HEK293T (cell line): ENCODE results near the gene INSRR.

Experiments used
- CTCF ChIA-PET: fragments of 350-600 bp; formaldehyde crosslinking; extraction: SDS; loops from one replicate; lab custom pipeline; 2021; ENCODE audit warnings: antibody characterized with exemption, inconsistent platforms; lab: Yijun Ruan, JAX
- POLR2A ChIA-PET: fragments of 350-600 bp; formaldehyde crosslinking; extraction: SDS; loops from one replicate; lab custom pipeline; 2020; ENCODE audit warnings: antibody characterized with exemption, inconsistent platforms; lab: Yijun Ruan, JAX
- DNase-seq: peaks from one replicate; pipeline ENCODE4 v3.0.0; 2012; ENCODE audit warnings: mixed read lengths; ENCODE audit errors: extremely low spot score
- ARNT ChIP-seq: fragments of 450-650 bp; IDR thresholded peaks from 2 replicates; pipeline ENCODE4 v1.6.1; 2017; ENCODE audit warnings: mild to moderate bottlenecking
- BHLHE40 ChIP-seq: fragments of 450-650 bp; IDR thresholded peaks from 2 replicates; pipeline ENCODE4 v1.6.1; 2016; ENCODE audit warnings: mild to moderate bottlenecking, moderate library complexity, borderline replicate concordance
- CTBP1 ChIP-seq: fragments of 450-650 bp; IDR thresholded peaks from 2 replicates; pipeline ENCODE4 v1.6.1; 2016; ENCODE audit warnings: borderline replicate concordance
- ELF4 ChIP-seq: fragments of 450-650 bp; IDR thresholded peaks from 2 replicates; pipeline ENCODE4 v1.6.1; 2017; ENCODE audit warnings: antibody characterized with exemption
- FOXA1 ChIP-seq: fragments of 450-650 bp; IDR thresholded peaks from 2 replicates; pipeline ENCODE4 v1.6.1; 2016; ENCODE audit warnings: mild to moderate bottlenecking
- FOXK2 ChIP-seq: fragments of 450-650 bp; IDR thresholded peaks from 2 replicates; pipeline ENCODE4 v1.6.1; 2016; ENCODE audit warnings: mild to moderate bottlenecking
- FOXM1 ChIP-seq: fragments of 450-650 bp; IDR thresholded peaks from 2 replicates; pipeline ENCODE4 v1.6.1; 2017; ENCODE audit warnings: mild to moderate bottlenecking, borderline replicate concordance
- HDGF ChIP-seq: fragments of 450-650 bp; IDR thresholded peaks from 2 replicates; pipeline ENCODE4 v1.6.1; 2017; ENCODE audit warnings: antibody characterized with exemption, borderline replicate concordance
- L3MBTL2 ChIP-seq: fragments of 450-650 bp; conservative IDR thresholded peaks from 2 replicates; pipeline ENCODE4 v1.6.1; 2016; ENCODE audit warnings: mild to moderate bottlenecking
- LEF1 ChIP-seq: fragments of 450-650 bp; IDR thresholded peaks from 2 replicates; pipeline ENCODE4 v1.6.1; 2017; ENCODE audit warnings: mild to moderate bottlenecking, borderline replicate concordance
- NFRKB ChIP-seq: fragments of 450-650 bp; IDR thresholded peaks from 2 replicates; pipeline ENCODE4 v1.6.1; 2016; ENCODE audit warnings: mild to moderate bottlenecking, moderate library complexity
- SP1 ChIP-seq: fragments of 450-650 bp; IDR thresholded peaks from 2 replicates; pipeline ENCODE4 v1.6.1; 2017
- SUZ12 ChIP-seq: fragments of 450-650 bp; IDR thresholded peaks from 2 replicates; pipeline ENCODE4 v1.6.1; 2016; ENCODE audit warnings: mild to moderate bottlenecking
- TARDBP ChIP-seq: fragments of 450-650 bp; IDR thresholded peaks from 2 replicates; pipeline ENCODE4 v1.6.1; 2016
- ZNF384 ChIP-seq: fragments of 450-650 bp; IDR thresholded peaks from 2 replicates; pipeline ENCODE4 v1.6.1; 2016
- TF ChIP-seq, protein P1 (sequence below): fragments of 450-650 bp; IDR thresholded peaks from 2 replicates; pipeline ENCODE4 v1.6.1; 2016

The INSRR gene

DNA sequence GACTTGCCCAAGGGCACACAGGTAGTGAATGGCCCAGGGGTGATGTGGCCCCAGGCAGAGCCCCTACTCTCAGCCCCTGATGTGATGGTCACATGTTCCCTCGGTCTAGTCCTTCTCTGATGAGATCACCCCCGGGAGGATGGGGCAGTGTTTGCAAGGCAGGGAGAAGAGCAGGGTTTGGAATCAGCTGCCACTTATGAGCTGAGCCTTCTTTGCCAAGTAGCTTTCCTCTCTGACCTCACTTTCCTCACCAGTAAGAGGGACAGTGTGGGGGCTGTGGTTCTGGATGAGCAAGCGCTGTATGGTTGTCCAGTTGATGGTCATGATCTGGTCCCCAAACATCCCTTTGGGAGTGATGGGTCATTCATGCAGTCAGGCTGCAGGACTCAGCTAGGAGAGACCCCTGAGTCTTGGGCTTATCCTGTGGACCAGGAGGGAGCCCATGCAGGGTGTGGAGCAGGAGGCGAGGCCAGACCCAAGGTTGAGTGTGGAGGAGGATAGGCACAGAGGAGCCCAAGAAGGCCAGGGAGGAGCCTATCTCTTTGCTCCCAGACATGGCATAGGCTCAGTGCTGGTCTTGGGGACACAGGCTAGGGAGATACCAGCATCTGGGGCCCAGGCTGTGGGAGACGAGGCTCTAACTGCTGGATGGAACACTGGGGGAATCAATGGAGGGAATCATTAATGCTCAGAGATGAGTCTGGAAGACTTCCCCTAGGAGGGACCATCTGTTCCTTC, 18.7 kb upstream of the INSRR start:
- TF ChIP-seq HDGF (no peak), BHLHE40 (no peak), ZNF384 (no peak), SUZ12 (no peak)
- ChIA-PET CTCF (interaction anchor here (0.8 to 2.4 kb wide), 5 partner anchors 14 to 188 kb away, joined by 3 to 5 read pairs (median 5); partner anchors contain the start of gene NTRK1), POLR2A (interaction anchor here (1.1 to 1.3 kb wide), 2 partner anchors 18 to 149 kb away, joined by 3 to 5 read pairs; partner anchors contain the start of genes ISG20L2 and METTL25B)
- DNase-seq = no peak

DNA sequence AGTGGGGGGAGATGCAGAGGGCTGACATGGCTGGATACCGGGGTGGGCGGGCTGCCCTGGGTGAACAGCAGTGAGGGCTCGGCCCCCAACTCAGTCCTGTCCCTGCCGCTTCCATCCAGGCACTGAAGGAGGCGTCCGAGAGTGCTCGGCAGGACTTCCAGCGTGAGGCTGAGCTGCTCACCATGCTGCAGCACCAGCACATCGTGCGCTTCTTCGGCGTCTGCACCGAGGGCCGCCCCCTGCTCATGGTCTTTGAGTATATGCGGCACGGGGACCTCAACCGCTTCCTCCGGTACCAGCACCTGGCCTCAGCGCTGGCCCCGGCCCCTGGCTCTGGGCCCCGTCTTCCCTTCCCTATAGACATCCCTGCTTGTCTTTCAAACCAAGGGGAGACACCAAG, 17.4 kb upstream of the INSRR start:
- ChIA-PET POLR2A (no interaction called here), CTCF (interaction anchor here (1.5 to 2.4 kb wide), 2 partner anchors 15 to 187 kb away, joined by 5 read pairs; partner anchors contain the start of gene NTRK1)
- DNase-seq = no peak
- TF ChIP-seq CTBP1 = no peak
- TF ChIP-seq LEF1 = no peak
- TF ChIP-seq SP1 = no peak
- TF ChIP-seq FOXA1 = no peak
- TF ChIP-seq BHLHE40 = no peak
- no peak for TF ChIP-seq TARDBP
- TF ChIP-seq NFRKB = no peak
- TF ChIP-seq ZNF384 = no peak
- no peak for TF ChIP-seq SUZ12
- TF ChIP-seq, protein P1, sequence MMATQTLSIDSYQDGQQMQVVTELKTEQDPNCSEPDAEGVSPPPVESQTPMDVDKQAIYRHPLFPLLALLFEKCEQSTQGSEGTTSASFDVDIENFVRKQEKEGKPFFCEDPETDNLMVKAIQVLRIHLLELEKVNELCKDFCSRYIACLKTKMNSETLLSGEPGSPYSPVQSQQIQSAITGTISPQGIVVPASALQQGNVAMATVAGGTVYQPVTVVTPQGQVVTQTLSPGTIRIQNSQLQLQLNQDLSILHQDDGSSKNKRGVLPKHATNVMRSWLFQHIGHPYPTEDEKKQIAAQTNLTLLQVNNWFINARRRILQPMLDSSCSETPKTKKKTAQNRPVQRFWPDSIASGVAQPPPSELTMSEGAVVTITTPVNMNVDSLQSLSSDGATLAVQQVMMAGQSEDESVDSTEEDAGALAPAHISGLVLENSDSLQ = no peak
- TF ChIP-seq HDGF = no peak
- no peak for TF ChIP-seq FOXK2
- no peak for TF ChIP-seq L3MBTL2
- TF ChIP-seq ELF4 = no peak

DNA sequence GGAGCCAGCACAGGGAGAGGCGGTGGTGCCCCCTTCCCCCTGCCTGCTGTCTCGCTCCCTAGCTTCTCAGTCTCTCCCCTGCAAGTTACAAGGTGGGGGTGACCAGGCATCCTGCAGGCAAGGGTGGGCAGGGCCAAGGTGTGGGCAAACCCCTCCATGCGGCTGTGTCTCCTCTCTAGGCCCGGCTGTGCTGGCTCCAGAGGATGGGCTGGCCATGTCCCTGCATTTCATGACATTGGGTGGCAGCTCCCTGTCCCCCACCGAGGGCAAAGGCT, 16.4 kb upstream of the INSRR start:
- ChIA-PET CTCF (no interaction called here), POLR2A (no interaction called here)
- TF ChIP-seq HDGF (no peak), LEF1 (no peak), FOXA1 (no peak), ZNF384 (no peak), BHLHE40 (no peak)
- DNase-seq = no peak

DNA sequence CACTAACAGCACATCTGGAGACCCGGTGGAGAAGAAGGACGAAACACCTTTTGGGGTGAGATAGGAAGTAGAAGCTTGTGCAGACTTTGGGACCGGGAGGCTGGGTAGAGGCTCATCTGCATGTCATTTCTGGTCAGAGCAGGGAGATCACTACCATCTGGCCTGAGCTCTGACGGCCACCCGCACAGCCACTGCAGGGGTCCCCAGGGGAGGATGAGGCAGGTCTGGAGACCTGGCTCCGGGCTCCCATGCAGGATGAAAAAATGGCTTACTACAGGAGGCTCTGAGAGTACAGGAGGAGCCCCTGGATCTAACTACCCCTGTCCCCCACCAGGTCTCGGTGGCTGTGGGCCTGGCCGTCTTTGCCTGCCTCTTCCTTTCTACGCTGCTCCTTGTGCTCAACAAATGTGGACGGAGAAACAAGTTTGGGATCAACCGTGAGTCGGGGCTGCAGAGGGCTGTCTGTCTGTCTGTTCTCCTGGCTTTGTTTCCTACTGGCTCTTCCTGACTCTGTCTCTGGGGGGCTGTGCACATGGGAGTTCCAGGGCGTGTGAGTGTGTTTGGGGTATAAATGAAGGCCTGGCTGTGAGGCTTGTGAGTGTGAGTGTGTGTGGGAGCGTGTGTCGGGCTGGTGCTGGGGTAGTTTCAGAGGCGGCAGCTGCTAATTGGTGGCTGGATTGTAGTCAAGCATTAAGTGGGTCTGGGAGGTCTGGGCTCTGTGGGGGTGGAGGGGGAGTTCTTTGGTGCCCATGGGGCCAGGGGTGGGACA, 15.8 kb upstream of the INSRR start:
- no peak for TF ChIP-seq FOXM1
- no peak for TF ChIP-seq HDGF
- no peak for TF ChIP-seq ZNF384
- no peak for TF ChIP-seq LEF1
- TF ChIP-seq ARNT = no peak
- TF ChIP-seq FOXK2 = no peak
- no peak for TF ChIP-seq SUZ12
- TF ChIP-seq SP1 = no peak
- no peak for TF ChIP-seq NFRKB
- no peak for TF ChIP-seq FOXA1
- TF ChIP-seq CTBP1 = no peak
- TF ChIP-seq BHLHE40 = no peak
- TF ChIP-seq, protein P1 = no peak
- TF ChIP-seq ELF4 = no peak
- no peak for TF ChIP-seq TARDBP
- no peak for TF ChIP-seq L3MBTL2
- ChIA-PET CTCF (interaction anchor here (0.8 kb wide), 1 partner anchor 15 kb away, joined by 3 read pairs; the partner anchor contains the start of gene INSRR), POLR2A (no interaction called here)
- no peak for DNase-seq

DNA sequence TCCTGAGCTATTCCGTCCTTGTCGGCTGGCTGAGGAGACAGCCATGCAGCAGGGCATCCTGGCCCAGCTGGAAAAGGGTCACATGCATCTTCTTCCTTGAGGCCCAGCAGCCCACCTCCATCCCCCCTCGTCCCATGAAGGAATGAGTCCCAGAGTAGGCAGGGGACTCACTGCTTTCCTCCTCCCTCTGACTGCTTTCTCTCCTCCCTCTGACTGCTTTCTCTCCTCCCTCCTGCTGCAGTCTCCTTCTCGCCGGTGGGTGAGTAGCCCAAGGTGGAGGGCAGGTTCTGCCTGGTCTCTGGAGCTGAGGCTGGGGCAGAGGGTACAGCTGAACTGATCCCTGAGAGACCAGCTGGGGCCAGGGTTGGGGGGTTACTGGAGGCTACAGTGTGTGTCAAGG, 15.2 kb upstream of the INSRR start:
- ChIA-PET CTCF (interaction anchor here (0.8 to 1.2 kb wide), 2 partner anchors 15 to 184 kb away, joined by 3 read pairs; partner anchors contain the start of gene INSRR), POLR2A (interaction anchor here (1.4 kb wide), 1 partner anchor 14 kb away, joined by 4 read pairs; the partner anchor contains the start of gene NTRK1)
- TF ChIP-seq HDGF (no peak), ARNT (no peak), FOXK2 (no peak), NFRKB (no peak), FOXA1 (no peak), ZNF384 (no peak), FOXM1 (no peak), ELF4 (no peak), L3MBTL2 (no peak), SUZ12 (no peak), CTBP1 (no peak), SP1 (no peak), TARDBP (no peak), BHLHE40 (no peak), LEF1 (no peak)
- TF ChIP-seq, protein P1 = no peak
- no peak for DNase-seq
